ENCODE data around the gene LIN52. TPM values are rescaled to one million over a fixed set of nuclear protein-coding genes. Genes with fewer than 3 reads are reported as not detected.

The LIN52 gene
- total and polyA plus RNA-seq, 9 of the 15 experiments (the other 6 are each of a cell fraction or from before 2014, with no cell fraction given) = 4.6 to 11.8 (median 9.2) TPM

- 55% methylated on average over 3 of the region's 3 CpGs for WGBS (ENCODE audit: insufficient coverage, low coverage, missing lambda C conversion rate)
- H2AFZ ChIP-seq (ENCODE audit: low read depth, low read length) = no peak overlapping the region
- H3K79me2 ChIP-seq (ENCODE audit: control insufficient read depth, insufficient read depth, low read length) = no peaks in the 10 kb centered on the region
- in situ Hi-C loops (cut with MboI) = no loop called here
- DNase-seq (ENCODE audit: extremely low read depth in 1 of 4, low spot score in 3 of 4) (no peak), FAIRE-seq (no peak), ATAC-seq (no peak)
- H3K4me2 ChIP-seq (ENCODE audit: insufficient read depth, low read length) = no peak overlapping the region
- ChIA-PET CTCF (ENCODE audit: low intra/inter-chr PET ratio) (no interaction called here), POLR2A (no interaction called here)
- no TSS peak for BruUV-seq (replicated peaks)
- intact Hi-C loops (cut with micrococcal nuclease) = no loop called here
- H3K27ac ChIP-seq (ENCODE audit: extremely low read depth, low read depth, low read length) = no peak overlapping the region
- H3K9me1 ChIP-seq (ENCODE audit: control insufficient read depth, insufficient read depth, low read length) = no peaks in the 10 kb centered on the region
- no peaks in the 10 kb centered on the region; a peak in 2 of 5 replicates for H3K4me1 ChIP-seq (replicated peaks in 1 of 2; ENCODE audit: control insufficient read depth in 2 of 2, insufficient read depth in 2 of 2, low read length in 2 of 2)
- no peak overlapping the region for H3K9ac ChIP-seq (ENCODE audit: insufficient read depth in 1 of 2, low read depth in 2 of 2, low read length in 2 of 2)
- no peaks in the 10 kb centered on the region; the same call in 2 of the 3 replicates for H3K36me3 ChIP-seq (ENCODE audit: control insufficient read depth, insufficient read depth, low read length)
- no peaks in the 10 kb centered on the region for H4K20me1 ChIP-seq (replicated peaks; ENCODE audit: control insufficient read depth, insufficient read depth, low read length)
- H3K27me3 ChIP-seq (ENCODE audit: control insufficient read depth in 2 of 2, insufficient read depth in 2 of 2, low read length in 2 of 2) = no peaks in the 10 kb centered on the region
- H3K4me3 ChIP-seq = no peak overlapping the region
- no peaks in the 10 kb centered on the region for H3K9me3 ChIP-seq (replicated peaks; ENCODE audit: control insufficient read depth, insufficient read depth, low read depth, low read length)
- TF ChIP-seq TOE1 (IDR thresholded peaks at IDR 0.05; ENCODE audit: borderline replicate concordance) (no peak), TOE1 (CRISPR knock-in tag; IDR thresholded peaks at IDR 0.05; ENCODE audit: borderline replicate concordance, low read depth) (no peak), ZC3H11A (IDR thresholded peaks at IDR 0.05; ENCODE audit: low read depth, low read length) (no peak), TAF9B (IDR thresholded peaks at IDR 0.05; ENCODE audit: partially characterized antibody) (no peak), RBFOX2 (IDR thresholded peaks at IDR 0.05; ENCODE audit: low read depth, low read length) (no peak), KDM1A (IDR thresholded peaks at IDR 0.05) (no peak), STAT5B (CRISPR knock-in tag; IDR thresholded peaks at IDR 0.05) (no peak), E2F4 (CRISPR knock-in tag; IDR thresholded peaks at IDR 0.05; ENCODE audit: low read depth) (no peak)
Measured at GRCh38 chr14:74141703-74142102, 56.9 kb downstream of the LIN52 start.
